ENCODE data around the gene ANKRD33B.
"Not testable (repeated sequence)": the region's sequence is repeated elsewhere in the genome, so short reads cannot be mapped to it uniquely, and the experiment has no call there.

The ANKRD33B gene

DNA sequence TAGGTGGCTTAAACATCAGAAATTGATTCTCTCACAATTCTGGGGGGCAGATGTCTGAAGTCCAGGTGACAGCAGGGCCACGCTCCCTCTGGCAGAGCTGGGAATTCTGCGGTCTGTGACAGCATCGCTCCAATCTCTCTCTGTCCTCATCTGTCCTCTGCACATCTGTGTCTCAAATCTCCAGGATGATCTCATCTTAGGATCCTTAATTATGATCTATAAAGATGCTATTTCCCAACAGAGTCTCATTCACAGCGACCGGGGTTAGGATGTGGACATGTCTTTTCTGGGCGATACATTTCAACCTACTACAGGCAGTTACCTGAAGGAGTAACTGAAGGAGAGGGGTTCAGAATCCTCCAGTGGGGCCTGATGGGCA lies 31.4 kb downstream of the ANKRD33B start:
- DNase-seq = no peak

DNA sequence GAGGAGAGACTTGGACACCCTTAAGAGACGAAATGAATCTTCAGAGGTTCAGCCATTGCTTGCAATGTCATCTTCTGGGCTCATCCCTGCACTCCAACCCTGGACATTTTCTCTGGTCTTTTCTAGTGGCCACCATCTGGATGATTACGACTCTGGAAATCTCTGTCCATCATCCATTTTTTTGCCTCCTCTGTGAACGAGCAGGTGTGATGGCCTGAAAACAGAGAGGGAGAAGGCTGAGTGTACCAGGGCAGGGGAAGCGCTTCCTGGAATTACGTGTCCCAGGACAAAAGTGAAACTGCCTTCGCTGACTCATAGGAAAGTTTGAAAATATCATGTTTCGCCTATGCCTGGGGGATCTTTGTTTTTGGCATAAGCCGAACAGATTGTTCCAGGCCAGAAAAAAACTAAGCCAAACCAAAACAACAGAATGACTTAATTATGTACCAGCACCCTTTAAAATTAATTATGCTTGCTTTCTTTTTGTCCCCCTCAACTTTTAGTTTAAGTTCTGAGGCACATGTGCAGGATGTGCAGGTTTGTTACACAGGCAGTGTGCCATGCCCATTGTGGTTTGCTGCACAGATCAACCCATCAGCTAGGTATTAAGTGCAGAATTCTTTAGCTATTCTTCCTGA lies 31.9 kb downstream of the ANKRD33B start:
- peak; percentile 87 for DNase-seq

DNA sequence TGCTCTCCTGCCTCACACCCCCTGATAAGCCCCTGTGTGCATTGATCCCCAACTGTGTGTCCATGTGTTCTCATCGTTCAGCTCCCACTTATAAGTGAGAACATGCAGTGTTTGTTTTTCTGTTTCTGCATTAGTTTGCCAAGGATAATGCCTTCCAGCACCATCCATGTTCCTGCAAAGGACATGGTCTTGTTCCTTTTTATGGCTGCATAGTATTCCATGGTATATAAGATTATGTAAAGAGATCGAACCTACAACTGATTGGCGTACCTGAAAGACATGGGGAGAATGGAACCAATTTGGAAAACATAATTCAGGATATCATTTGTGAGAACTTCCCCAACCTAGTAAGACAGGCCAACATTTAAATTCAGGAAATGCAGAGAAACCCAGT lies 32.4 kb downstream of the ANKRD33B start:
- no peak for DNase-seq

DNA sequence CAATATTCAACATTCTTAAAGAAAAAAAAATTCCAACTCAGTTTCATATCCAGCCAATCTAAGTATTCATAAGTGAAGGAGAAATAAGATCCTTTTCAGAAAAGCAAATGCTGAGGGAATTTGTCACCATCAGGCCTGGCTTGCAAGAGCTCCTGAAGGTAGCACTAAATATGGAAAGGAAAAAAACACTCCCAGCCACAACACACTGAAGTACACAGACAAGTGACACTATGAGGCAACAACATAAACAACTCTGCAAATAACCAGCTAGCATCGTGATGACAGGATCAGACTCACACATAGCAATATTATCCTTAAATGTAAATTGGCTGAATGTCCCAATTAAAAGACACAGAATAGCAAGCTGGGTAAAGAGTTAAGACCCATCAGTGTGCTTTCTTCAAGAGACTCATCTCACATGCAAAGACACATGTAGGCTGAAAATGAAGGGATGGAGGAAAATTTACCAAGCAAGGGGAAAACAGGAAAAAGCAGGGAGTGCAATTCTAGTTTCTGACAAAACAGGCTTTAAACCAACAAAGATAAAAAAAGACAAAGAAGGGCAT lies 33.1 kb downstream of the ANKRD33B start:
- no peak for DNase-seq

DNA sequence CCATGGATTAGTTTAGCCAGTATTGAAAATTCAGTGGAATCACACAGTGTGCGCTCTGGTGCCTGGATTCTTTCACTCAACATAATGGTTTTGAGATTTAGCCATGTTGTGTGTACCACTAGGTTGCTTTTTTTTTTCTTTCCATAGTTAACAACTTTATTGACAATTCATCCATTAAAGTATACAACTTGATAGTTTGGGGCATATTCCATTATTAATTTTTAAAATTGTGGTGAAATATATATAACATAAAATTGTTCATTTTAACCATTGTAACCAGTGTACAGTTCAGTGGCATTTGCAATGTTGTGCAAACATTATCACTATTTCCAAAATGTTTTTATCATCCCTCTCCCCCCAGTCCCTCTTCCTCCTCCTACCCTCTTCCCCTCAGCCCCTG lies 35.2 kb downstream of the ANKRD33B start:
- no peak for DNase-seq

DNA sequence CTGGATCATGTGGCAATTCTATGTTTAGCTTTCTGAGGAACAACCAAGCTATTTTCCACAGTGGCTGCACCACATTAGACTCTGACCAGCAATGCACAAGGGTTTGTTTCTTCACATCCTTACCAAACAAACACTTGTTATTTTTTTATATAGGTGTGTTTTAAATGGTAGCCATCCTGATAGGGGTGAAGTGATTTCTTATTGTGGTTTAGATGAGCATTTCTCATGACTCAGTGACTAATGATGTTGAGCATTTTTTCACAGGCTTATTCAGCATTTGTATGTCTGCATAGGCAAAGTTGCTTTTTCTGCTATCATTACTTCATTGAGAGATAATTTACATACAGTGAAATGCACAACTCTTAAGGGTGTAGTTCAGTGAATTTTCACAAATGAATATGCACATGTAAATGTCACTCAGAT lies 36.0 kb downstream of the ANKRD33B start:
- DNase-seq = peak; percentile 76

DNA sequence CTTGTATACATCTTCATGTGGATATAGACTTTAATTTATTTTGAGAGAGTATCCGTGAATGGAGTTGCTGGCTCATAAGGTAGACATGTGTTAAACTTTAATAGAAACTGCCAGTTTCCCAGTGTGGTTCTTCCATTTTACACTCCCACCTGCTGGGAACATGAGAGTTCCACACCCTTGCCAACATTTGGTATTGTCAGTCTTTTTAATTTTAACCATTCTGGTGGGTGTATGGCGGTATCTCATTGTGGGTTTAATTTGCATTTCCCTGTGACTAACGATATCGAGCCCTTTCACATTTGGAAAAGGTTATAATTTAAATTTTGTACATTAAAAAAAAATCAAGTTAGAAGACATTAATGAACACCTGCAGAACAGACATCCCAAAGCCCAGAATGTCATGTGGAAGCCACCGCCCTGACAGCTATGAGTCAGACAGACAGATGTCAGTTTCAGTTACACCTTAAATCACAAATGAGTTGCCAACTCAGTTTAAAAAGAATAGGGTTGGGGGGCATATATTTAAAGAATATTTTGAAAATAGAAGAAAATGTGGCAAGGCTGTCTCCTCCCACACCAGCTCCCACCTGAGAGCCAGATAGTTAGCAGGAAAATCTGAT lies 36.9 kb downstream of the ANKRD33B start:
- DNase-seq = no peak

DNA sequence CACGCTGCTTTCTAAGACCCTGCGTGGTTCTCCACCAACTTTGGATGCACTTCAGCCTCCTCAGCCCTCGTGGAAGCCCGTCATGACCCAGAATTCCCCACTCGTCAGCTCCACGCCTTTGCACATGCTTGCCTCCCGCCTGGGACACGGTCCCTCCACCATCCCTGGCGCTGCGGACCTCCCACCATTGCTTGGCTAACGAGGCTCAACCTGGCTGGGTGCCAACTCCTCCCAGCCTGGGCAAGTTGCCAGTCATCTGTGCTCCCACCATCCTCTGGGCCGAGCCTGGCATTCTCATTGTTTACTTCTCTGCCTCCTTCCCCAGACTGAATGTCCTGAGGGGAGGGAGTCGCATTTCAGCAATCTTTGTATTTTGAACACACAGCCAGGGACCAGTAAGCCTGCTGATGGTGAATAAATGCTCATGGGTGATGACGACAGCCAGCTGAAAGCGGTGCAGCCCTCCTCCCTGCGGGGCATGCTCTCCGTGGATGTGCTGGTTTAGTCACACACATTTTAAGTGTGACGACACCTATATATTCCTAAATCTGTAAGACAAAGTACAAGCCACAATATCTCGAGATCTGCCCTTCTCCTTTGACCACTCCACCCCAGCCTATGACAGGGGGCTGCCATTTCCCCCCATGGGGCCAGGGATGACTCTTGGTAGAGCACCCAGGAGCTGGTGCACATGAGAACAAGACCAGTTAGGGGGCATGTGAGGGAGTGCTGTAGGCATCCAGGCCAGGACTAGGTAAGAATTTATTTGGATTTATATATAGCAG lies 37.6 kb downstream of the ANKRD33B start:
- DNase-seq = peak; percentile 90

DNA sequence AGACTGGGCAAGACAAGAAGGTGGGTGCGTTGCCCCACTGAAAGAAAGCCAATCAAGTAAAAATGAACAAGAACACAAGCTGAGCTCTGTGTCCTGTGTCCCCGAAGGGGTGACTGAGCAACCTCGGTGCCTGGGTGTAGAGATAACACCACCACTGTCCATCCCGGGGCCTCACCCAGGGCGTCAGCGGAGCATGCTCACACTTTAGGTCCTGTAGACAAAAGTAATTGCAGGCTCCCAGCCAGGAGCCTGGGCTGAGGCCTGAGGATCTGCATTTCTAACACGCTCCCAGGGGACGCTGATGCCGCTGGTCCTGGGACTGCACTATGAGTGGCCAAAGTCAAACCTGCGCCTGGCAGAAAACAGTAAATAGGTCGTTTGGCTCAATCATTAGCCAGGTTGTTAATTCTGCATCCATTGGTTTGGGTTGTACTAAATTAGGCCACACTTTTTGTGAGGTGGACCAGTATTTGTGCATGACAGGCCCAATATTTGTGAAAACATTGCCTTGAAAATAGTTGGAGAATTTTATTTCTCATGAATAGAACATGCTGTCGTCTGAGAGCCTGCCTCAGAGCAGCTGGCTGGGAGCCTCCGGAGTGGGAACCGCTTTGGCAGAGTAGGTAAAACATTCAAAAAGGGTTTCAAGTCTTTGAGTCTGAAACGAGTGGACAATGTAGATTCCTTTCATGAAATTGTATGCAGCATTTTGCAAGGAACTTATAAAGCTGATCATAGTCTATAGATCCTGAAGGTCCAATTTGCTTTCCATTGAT lies 38.3 kb downstream of the ANKRD33B start:
- no peak for DNase-seq

DNA sequence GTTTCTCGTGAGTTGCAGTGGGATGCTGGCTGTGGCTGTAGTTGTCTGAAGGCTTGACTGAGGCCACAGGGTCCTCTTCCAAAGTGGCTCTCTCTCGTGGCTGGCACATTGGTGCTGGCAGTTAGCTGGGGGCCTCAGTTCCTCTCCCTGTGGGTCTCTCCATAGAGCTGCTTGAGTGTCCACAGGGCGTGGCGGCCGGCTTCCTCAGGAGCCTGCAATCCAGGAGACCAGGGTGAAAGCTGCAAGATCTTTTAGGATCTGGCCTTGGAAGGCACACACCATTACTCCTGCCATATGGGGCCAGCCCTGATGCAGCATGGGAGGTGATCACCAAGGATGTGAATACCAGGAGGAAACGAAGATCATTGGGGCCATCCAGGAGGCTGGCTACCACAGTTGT lies 41.1 kb downstream of the ANKRD33B start:
- DNase-seq = no peak

DNA sequence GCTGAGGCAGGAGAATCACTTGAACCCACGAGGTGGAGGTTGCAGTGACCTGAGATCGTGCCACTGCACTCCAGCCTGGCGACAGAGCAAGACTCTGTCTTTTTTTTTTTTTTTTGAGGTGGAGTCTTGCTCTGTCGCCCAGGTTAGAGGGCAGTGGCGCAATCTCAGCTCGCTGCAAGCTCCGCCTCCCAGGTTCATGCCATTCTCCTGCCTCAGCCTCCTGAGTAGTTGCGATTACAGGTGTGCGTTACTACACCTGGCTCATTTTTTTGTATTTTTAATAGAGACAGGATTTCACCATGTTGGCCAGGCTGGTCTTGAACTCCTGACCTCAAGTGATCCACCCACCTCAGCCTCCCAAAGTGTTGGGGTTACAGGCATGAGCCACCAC lies 42.8 kb downstream of the ANKRD33B start:
- not testable (repeated sequence) for DNase-seq

DNA sequence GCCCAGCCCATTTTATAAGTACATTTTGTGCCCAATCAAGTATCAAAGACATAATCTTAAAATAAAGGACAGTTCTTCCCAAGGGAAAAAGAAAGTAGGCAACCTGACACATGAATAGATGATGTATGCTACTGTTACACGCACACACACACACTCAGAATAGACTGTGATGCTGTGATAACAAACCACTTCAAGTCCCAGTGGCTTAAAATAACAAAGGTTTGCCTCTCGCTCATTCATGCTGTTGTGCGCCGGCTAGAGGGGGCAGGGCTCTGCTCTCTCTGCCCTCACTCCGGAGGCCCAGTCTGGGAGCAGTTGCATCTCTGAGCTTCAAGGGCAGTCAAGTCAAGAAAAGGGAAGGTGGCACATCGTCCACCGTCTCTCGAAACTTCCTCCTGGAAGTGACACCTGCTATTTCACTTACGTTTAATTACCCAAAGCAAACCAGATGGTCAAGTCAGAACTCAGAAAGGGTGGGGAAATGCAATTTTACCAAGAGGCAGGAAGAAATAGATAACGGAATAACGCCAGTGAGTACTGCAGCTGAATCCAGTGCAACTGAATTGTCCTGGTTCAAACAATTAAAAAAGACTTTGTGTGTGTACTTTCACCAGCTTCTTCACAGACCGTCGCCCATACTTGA lies 43.3 kb downstream of the ANKRD33B start:
- DNase-seq = peak; percentile 72

DNA sequence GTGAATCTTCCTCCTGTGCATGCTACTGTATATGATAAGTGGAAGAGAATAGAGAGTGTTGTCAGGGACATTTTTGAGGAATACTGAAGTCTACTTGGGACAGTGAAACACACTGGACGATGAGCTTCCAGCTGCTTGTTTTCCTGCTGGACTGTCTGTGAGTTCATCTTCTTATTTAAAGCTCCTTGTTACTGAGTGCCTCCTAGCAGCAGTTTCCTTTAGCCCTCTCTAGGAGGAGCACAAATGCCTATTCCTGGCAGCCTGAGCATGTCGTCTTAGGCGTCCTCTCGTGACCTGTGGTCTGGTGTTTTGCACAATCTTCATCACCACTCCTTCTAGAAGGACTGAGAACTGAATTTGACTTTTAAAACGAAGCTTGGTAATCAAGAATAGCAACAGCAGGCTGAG lies 43.8 kb downstream of the ANKRD33B start:
- DNase-seq = peak; percentile 36

DNA sequence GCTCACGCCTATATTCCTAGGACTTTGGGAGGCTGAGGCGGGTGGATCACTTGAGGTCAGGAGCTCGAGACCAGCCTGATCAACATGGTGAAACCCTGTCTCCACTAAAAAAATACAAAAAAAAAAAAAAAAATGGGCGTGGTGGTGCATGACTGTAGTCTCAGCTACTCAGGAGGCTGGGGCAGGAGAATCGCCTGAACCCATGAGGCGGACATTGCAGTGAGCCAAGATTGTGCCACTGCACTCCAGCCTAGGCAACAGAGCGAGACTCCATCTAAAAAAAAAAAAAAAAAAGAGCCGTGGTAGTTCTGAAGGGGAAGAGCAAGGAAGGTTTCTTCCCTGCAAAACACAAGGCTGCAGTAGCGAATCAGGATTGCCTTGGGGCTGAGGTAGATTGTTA lies 44.2 kb downstream of the ANKRD33B start:
- not testable (repeated sequence) for DNase-seq

DNA sequence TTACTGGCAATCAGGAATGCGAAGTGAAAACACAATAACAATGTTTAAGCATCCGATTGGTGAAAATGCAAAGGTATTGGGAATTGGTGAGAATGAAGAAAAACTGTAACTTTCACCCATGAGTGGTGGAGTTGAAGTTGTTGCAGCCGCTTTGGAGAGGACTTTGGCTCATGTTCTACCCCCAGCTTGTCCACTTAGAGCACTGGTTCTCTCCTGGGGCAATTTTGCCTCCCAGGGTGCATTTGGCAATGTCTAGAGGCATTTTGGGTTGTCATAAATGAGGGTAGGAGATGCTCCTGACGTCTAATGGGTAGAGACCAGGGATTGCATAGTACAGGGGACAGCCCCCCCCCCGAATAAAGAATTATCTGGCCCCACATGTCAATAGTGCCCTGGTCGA lies 46.2 kb downstream of the ANKRD33B start:
- DNase-seq = no peak

DNA sequence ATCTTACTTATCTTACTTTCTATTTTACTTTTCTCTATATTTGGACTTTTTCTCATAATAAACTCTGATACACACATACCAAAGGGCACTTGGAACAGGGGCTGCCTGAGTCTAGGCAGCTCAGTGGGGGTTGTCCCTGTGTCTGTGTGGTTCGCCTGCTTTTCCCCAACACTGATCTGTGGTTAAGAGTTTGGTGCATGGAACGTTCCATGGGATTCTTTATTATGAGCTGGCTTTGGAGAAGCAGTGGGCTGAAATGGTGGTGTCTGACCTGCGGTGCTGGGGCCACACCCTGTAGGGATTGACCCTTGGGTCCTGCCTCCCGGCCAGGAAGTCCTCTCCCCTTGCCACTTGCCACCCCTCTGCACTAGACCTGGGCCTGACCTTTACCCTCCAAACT lies 47.4 kb downstream of the ANKRD33B start:
- DNase-seq = peak; percentile 69

DNA sequence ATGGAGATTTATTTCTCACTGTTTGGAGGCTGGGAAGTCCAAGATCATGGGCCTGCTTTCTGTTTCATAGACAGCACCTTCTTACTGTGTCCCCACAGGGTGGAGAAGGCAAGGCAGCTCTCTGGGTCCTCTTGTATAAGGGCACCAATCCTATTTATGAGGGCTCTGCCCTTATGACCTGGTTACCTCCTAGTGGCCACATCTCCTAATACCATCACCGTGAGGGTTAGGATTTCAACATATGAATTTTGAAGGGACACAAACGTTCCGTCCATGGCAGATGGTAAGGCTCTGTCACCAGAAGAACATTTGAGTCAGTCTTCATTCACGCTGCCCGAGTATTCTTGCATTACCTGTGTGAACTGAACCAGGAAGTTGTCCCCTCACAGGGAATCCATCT lies 48.4 kb downstream of the ANKRD33B start:
- no peak for DNase-seq

DNA sequence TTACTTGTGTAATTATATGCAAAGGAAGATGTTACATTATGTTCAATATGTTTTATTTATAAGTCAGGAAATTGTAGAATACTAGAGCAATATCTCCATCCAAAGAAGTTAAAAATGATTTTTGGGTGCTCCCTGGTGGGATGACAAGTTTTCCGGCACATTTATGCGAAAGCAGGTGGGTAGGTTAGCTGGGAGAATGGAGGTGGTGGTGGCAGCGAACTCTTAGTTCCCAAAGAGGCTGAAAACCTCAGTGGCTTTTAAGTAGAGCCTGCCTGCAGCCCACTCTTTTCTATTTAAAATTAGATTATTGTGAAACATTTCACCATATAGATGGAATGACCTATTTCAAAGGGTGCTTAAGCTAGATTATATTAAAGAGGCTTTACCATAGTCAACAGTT lies 51.8 kb downstream of the ANKRD33B start:
- DNase-seq = no peak

DNA sequence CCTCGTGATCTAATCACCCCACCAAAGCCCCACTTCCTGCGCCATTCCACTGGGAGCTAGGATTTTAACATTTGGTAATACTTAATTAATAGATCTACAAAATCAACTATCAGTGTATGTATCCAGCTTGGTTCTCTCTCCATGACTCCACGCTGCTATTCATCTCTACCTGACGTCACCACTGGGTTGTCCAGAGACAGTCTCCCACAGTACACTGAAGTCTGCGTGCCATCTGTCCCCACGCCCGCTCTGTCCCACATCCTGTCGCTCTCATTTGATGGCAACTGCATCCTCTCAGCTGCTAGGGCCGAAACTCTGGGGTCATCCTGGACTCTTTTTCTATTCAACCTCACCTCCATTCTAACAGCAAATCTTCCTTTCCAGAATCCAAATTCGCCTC lies 53.2 kb downstream of the ANKRD33B start:
- no peak for DNase-seq

DNA sequence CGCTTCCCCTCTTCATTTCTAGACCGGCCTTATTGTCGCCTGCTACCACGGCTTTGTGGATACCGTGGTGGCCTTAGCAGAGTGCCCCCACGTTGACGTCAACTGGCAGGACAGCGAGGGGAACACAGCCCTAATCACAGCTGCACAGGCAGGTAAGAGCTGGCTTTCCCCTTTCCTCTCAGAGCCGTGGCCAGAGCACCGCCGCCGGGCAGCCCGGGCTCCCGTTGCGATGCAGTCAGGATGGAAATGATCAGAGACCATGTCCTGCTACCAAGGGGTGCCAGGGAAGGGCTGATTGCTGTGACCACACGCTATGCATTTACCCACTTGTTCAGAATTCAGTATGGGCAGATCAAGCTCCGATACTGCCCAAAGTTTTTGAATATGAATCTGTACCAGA lies 54.4 kb downstream of the ANKRD33B start:
- DNase-seq = no peak

DNA sequence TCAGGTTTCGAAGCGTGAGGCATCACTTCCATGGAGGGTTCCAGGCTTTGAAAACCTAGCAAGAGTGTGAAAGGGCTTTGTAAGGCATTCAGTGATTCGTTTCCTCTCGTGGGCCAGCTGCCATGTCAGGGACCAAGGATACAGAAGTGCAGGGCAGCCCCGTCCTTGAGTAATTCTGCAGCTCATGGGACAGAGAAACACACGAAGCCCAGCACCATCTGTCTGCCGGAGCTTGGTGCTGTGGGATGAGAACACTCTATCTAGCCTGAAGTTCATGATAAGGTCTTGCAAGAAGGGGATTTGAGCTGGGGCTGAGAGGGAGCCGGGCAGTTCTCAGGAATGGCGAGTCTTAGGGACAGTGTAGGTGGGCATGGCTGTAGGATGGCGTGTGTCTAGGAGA lies 55.8 kb downstream of the ANKRD33B start:
- no peak for DNase-seq

DNA sequence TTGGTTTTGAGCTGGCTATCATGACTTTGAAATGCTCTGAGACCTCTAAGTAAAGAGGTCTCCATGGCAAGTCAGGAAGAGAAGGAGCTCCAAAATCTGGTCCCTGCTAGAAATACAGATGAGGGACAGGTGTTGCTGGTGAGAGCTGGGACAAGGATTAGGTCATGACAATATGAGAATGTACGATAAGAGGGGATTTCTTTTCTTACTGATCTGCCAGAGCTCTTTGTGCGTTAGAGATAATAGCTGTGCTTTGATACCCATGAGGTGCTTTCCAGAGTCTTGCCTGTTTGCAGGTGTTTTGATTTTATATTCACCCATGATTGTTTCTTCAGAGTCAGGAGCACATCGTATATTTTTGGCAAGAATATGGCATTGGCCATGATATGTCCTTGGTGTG lies 56.5 kb downstream of the ANKRD33B start:
- DNase-seq = no peak
